OCI-LY3 (cell line): ENCODE data around the gene CXCL10.

Experiments
- H2AFZ ChIP-seq: fragments of 200-600, 300-600 bp; shearing (Covaris generic); 2 replicates; pipeline ENCODE4 v1.6.0; 2014; ENCODE audit warnings: antibody characterized with exemption, low read depth, low read length
- H3K27ac ChIP-seq: fragments of 200-600, 300-600 bp; sonication (generic); 2 replicates; pipeline ENCODE4 v1.5.1; 2014; ENCODE audit warnings: mild to moderate bottlenecking, low read length, moderate library complexity, mixed read lengths
- H3K27me3 ChIP-seq: fragments of 200-600, 300-600 bp; sonication (generic); 2 replicates; pipeline ENCODE4 v1.6.1; 2014; ENCODE audit warnings: low read depth, low read length, mixed read lengths
- H3K36me3 ChIP-seq: fragments of 200-600, 300-600 bp; sonication (generic); replicated peaks from 2 replicates; pipeline ENCODE3; 2014; ENCODE audit warnings: low read depth, low read length, mixed read lengths
- H3K4me1 ChIP-seq: fragments of 300-600, 200-600 bp; sonication (generic); 2 replicates; pipeline ENCODE4 v1.6.1; 2014; ENCODE audit warnings: low read length, mixed read lengths
- H3K4me2 ChIP-seq: fragments of 200-600, 300-600 bp; sonication (generic); 2 replicates; pipeline ENCODE4 v1.6.1; 2014; ENCODE audit warnings: low read length, mixed read lengths
- H3K4me3 ChIP-seq: fragments of 300-600, 200-600 bp; sonication (generic); 2 replicates; pipeline ENCODE4 v1.5.1; 2014; ENCODE audit warnings: antibody characterized with exemption, mild to moderate bottlenecking, low read length, moderate library complexity
- H3K79me2 ChIP-seq: fragments of 300-600, 200-600 bp; shearing (Covaris generic); 2 replicates; pipeline ENCODE4 v1.6.1; 2014; ENCODE audit warnings: mild to moderate bottlenecking, low read length, mixed read lengths
- H3K9ac ChIP-seq: fragments of 300-600, 200-600 bp; shearing (Covaris generic); 2 replicates; pipeline ENCODE4 v1.6.0; 2014; ENCODE audit warnings: mild to moderate bottlenecking, low read length, moderate library complexity
- H3K9me3 ChIP-seq: fragments of 200-600, 300-600 bp; shearing (Covaris generic); 2 replicates; pipeline ENCODE4 v1.6.1; 2014; ENCODE audit warnings: low read length, mixed read lengths; ENCODE audit not compliant: insufficient read depth
- H4K20me1 ChIP-seq: fragments of 200-600, 300-600 bp; sonication (generic); 2 replicates; pipeline ENCODE4 v1.6.1; 2016; ENCODE audit warnings: low read length, mixed read lengths; ENCODE audit not compliant: insufficient read depth
- EZH2phosphoT487 ChIP-seq: fragments of 200-600 bp; shearing (Covaris generic); IDR thresholded peaks from 2 replicates; pipeline ENCODE4 v1.6.1; 2018; ENCODE audit warnings: antibody characterized with exemption, mixed run types, low read depth
- TF ChIP-seq, protein P1 (sequence below): fragments of 200-600, 300-600 bp; sonication (generic); IDR thresholded peaks from 2 replicates; pipeline ENCODE4 v1.5.1; 2014; ENCODE audit warnings: antibody characterized with exemption, low read length, low read depth

CXCL10 gene

DNA sequence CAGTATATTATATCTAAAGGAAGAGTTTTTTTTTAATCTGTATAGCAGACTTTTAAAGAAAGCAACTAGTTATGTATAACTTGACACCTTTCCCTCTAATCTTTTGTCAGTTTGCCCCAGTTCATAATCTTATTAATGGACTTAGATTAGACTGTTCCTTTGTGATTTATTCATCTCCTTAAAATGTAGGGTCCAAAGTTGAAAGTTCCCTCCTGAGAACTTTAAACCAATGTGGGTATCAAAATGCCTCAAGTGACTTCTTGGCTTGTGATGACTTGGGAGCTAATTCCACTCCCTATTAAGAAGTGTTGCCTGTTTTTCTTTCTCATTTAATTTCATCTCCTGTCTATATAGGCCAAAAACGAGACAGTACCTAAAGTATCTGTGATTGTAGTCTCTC, 26.2 kb downstream of the CXCL10 start:
- 0 out of 2 replicates have a peak overlapping the region, but pooled peaks have one; percentile 30 for H2AFZ ChIP-seq
- H3K4me2 ChIP-seq: no peak overlapping the region
- H3K79me2 ChIP-seq: no peaks in the 10 kb centered on the region
- no peaks in the 10 kb centered on the region for H3K27me3 ChIP-seq
- peaks cover 36% of the 10 kb centered on the region for H3K4me1 ChIP-seq
- no peak overlapping the region for H3K27ac ChIP-seq
- no peaks in the 10 kb centered on the region for H3K9me3 ChIP-seq
- H3K9ac ChIP-seq: peak overlapping the region; percentile 6; the same call in 1 of the 2 replicates
- no peaks in the 10 kb centered on the region for H4K20me1 ChIP-seq
- TF ChIP-seq EZH2phosphoT487: no peak
- TF ChIP-seq, protein P1, sequence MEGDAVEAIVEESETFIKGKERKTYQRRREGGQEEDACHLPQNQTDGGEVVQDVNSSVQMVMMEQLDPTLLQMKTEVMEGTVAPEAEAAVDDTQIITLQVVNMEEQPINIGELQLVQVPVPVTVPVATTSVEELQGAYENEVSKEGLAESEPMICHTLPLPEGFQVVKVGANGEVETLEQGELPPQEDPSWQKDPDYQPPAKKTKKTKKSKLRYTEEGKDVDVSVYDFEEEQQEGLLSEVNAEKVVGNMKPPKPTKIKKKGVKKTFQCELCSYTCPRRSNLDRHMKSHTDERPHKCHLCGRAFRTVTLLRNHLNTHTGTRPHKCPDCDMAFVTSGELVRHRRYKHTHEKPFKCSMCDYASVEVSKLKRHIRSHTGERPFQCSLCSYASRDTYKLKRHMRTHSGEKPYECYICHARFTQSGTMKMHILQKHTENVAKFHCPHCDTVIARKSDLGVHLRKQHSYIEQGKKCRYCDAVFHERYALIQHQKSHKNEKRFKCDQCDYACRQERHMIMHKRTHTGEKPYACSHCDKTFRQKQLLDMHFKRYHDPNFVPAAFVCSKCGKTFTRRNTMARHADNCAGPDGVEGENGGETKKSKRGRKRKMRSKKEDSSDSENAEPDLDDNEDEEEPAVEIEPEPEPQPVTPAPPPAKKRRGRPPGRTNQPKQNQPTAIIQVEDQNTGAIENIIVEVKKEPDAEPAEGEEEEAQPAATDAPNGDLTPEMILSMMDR: no peak
- H3K4me3 ChIP-seq: no peak overlapping the region
- no peaks in the 10 kb centered on the region for H3K36me3 ChIP-seq

DNA sequence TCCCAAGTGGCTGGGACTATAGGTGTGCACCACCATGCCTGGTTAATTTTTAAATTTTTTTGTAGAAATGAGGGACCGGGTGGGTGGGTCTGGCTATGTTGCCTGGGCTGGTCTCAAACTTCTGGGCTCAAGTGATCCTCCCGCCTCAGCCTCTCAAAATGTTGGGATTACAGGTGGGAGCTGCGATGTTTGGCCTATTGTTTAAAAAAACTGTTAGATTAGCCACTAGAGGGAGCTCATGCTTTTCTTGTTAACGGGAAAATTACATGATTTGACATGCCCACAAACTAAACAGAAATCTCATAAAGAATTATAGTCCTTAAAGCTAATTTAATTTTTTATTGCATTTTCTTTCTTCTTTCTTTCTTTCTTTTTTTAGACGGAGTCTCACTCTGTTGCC, 27.6 kb downstream of the CXCL10 start:
- peaks cover 36% of the 10 kb centered on the region for H3K4me1 ChIP-seq
- H3K4me3 ChIP-seq: no peak overlapping the region
- no peaks in the 10 kb centered on the region for H3K27me3 ChIP-seq
- no peak overlapping the region for H3K9ac ChIP-seq
- no peaks in the 10 kb centered on the region for H3K36me3 ChIP-seq
- no peak overlapping the region for H3K4me2 ChIP-seq
- no peaks in the 10 kb centered on the region for H3K9me3 ChIP-seq
- H3K27ac ChIP-seq: no peak overlapping the region
- no peaks in the 10 kb centered on the region for H4K20me1 ChIP-seq
- H2AFZ ChIP-seq: no peak overlapping the region
- peaks cover under 1% of the 10 kb centered on the region for H3K79me2 ChIP-seq
- no peak for TF ChIP-seq EZH2phosphoT487
- TF ChIP-seq, protein P1: peak; percentile 67

GRCh38 chr4:75992462-75992861, 30.8 kb downstream of the CXCL10 start:
- peaks cover 19% of the 10 kb centered on the region; the same call in 1 of the 2 replicates for H4K20me1 ChIP-seq
- TF ChIP-seq, protein P1: no peak
- no peak for TF ChIP-seq EZH2phosphoT487
- H3K4me1 ChIP-seq: peaks cover 32% of the 10 kb centered on the region
- no peak overlapping the region for H3K4me2 ChIP-seq
- H3K79me2 ChIP-seq: peaks cover 33% of the 10 kb centered on the region
- no peak overlapping the region for H3K4me3 ChIP-seq
- H3K9ac ChIP-seq: no peak overlapping the region
- no peak overlapping the region for H3K27ac ChIP-seq
- H3K36me3 ChIP-seq: peaks cover 8% of the 10 kb centered on the region
- no peaks in the 10 kb centered on the region for H3K27me3 ChIP-seq
- H2AFZ ChIP-seq: no peak overlapping the region
- H3K9me3 ChIP-seq: no peaks in the 10 kb centered on the region

DNA sequence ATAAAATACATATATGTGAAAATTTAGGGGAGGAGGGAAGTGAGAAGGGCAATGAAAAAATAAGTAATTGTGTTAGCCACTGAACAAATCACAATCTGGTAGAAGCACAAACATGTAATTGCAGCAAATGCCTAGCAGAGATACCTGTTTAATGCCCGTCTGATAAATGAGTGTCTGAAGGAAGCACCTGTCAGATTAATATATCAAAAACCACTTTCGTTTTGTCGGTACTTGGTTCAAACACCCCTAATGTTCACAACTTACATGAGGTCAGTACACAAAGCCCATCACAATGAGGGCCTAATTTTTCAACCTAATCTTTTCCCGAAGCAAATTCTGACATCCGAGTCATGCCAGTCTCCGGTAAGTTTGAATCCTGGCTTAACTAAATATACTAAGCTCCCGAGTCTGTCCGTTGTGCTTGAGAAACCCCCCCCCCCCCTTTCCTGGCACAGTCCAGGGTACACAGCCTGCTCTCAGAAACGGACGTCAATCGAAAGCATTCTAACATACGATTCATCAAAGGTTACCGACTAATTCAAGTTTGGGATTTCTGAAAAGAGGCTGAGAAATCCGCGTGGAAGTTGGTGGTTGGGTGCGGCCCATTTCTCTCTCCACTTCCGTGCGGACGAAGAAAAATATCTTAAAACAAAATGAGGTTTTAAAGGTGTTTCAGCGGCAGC, 33.3 kb downstream of the CXCL10 start:
- H3K4me1 ChIP-seq: peaks cover 20% of the 10 kb centered on the region
- peak overlapping the region; percentile 90 for H3K9ac ChIP-seq
- TF ChIP-seq EZH2phosphoT487: no peak
- no peak overlapping the region for H2AFZ ChIP-seq
- H3K36me3 ChIP-seq: peaks cover 14% of the 10 kb centered on the region
- peak overlapping the region; percentile 90 for H3K4me2 ChIP-seq
- no peaks in the 10 kb centered on the region for H3K9me3 ChIP-seq
- H3K27ac ChIP-seq: peak overlapping the region; percentile 34
- H3K4me3 ChIP-seq: peak overlapping the region; percentile 97
- H3K27me3 ChIP-seq: no peaks in the 10 kb centered on the region
- peaks cover 58% of the 10 kb centered on the region for H3K79me2 ChIP-seq
- H4K20me1 ChIP-seq: peaks cover 31% of the 10 kb centered on the region
